ENCODE measurements around the gene VGLL4.
A peak's percentile ranks its signal among the peaks of the same experiment; 100 is the strongest.
"Not testable (repeated sequence)": the region's sequence is repeated elsewhere in the genome, so short reads cannot be mapped to it uniquely, and the experiment has no call there.

VGLL4 gene

DNA sequence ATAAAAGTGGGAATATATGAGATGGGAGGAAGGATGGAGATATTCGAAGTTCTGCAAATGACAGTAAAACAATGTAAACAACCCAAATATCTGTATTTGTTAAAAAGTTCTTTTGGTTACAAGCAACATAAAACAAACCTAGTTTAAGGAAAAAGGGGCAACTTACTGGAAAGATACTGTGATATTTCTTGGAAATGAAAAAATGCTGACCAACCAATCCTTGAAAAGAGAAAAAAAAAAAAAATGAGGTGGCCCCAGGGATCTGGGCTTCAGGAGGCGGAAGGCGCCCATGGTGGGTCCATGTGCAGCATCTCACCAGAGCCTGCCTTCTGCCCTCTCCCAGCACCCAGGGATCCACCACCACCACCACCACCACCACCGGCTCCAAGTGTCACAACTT, 59.1 kb downstream of the VGLL4 start:
- no peak for DNase-seq (ENCODE audit: low read depth)

DNA sequence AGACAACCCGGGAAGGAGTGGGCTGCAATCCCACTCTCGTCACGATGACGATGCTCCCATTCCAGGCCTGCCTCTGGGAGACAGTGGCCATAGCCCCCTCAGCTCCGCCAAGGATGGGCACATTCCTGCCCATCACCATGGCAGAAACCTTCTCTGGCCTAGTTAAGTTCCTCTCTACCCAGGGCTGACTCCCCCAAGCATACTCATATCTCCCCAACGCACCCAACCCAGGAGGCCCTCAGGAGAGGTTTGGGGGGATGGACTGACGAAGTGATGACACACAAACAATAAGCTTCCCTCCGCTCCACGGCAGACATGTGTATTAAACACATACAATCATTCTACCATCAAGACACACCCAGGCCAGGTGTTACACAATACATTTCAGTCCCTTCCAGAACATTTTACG, 60.1 kb downstream of the VGLL4 start:
- DNase-seq (ENCODE audit: low read depth): peak; percentile 70

DNA sequence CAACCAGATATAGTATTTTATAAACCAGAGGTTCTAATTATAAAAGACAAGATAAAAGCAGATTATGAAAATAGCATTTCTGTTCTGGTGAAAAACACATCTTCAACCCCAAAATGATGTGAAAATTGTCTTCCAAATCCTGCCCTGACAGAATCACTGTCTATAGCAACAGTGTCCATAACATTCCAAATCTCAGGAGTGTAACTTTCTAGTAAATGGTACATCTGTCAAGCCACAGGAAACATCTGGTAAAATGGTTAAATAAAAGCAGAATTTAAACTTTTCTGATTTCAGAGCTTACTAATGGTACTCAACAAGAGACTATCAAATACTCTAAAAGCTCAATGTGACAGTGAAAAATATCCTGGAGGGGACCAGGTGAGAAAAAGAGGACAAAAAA, 60.5 kb downstream of the VGLL4 start:
- DNase-seq (ENCODE audit: low read depth): no peak

GRCh38 chr3:11582191-11582968, 61.3 kb downstream of the VGLL4 start:
- DNase-seq (ENCODE audit: low read depth): peak; percentile 55

GRCh38 chr3:11581237-11582190, 62.2 kb downstream of the VGLL4 start:
- no peak for DNase-seq (ENCODE audit: low read depth)

DNA sequence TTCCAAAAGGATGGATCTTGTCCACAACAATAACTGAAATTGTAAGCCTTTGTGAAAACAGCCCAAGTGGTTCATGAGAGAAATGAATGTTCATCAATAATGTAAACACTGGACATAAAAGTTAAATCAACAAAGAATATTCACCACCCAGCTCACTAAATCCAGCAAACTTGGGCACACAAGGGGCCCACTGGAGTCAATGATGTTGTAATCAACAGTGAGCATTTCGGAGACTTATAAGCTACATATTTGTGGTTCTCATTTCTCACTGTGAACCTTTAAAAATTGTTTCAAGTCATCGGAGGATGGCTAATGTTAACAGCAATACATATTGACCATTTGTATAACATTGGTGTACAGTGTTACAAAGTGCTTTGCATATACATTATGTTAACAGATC, 63.1 kb downstream of the VGLL4 start:
- DNase-seq (ENCODE audit: low read depth): no peak

- DNase-seq (ENCODE audit: low read depth): no peak
Observed at GRCh38 chr3:11578169-11578568, 65.5 kb downstream of the VGLL4 start.

GRCh38 chr3:11576453-11576852, 67.3 kb downstream of the VGLL4 start:
- no peak for DNase-seq (ENCODE audit: low read depth)

DNA sequence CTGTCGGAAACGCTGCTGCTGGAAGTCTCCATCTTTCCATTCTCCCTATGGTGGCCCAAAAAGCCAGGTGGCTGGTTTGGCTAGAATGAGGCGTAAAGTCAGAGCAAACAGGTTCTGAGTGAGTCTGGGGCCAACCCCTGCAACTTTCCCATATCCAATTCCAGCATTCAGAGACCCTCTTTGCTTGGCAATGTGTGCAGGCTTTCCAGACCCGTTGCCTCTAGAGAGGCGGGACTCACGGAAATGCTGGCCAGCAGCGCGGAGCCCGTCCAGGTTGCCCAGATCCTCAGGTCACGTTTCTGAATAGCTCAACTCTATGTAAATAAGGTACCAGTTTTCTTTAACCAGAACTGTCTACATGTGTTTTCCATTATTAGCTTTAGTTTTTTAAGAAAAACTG, 68.0 kb downstream of the VGLL4 start:
- DNase-seq (ENCODE audit: low read depth): no peak

DNA sequence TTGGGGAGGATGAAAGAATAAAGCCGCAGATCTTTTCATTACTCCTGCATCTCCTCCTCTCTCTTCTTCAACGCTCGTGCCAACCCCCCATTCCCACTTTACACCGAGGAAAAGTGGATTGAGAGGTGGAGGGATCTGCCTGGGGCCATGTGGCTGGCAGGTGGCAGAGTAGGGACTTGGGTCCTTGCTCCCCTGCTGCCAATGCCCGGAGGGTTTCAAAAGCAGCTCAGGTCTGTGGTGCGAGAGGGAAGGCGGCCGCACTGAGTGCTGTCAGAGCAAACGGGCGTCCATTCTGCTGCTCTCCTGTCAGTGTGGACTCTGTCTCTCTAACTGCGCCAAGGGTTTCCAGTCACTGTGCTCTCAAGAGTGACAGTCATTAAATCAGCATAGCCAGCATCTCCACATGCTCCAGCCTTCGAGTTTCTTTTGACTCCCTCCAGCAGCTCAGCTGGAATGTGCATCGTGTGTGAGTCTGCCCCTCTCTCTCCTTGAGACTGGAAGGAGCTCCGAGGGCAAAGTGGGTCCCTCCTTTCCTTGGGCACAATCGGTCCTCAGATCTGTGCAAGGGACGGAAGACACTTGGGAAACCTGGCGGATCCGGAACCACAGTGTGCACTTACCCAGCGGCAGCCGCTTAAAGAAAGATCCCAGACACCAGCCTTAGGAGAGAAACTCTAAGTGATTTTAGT, 68.6 kb downstream of the VGLL4 start:
- no peak for DNase-seq (ENCODE audit: low read depth)

DNA sequence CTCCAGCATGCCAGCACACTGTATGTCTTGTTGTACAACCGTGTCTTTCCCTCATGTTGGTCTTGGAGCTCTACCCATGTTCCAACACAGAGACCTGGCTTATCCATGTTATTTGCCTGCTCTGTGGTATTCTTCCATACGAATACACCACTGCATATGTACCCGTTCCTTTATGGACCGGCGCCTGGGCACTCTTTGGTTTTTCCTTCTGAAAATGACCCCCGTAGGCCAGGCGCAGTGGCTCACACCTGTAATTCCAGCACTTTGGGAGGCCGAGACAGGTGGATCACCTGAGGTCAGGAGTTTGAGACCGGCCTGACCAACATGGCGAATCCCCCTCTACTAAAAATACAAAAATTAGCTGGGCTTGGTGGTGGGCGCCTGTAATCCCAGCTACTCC, 71.1 kb downstream of the VGLL4 start:
- not testable (repeated sequence) for DNase-seq (ENCODE audit: low read depth)

DNA sequence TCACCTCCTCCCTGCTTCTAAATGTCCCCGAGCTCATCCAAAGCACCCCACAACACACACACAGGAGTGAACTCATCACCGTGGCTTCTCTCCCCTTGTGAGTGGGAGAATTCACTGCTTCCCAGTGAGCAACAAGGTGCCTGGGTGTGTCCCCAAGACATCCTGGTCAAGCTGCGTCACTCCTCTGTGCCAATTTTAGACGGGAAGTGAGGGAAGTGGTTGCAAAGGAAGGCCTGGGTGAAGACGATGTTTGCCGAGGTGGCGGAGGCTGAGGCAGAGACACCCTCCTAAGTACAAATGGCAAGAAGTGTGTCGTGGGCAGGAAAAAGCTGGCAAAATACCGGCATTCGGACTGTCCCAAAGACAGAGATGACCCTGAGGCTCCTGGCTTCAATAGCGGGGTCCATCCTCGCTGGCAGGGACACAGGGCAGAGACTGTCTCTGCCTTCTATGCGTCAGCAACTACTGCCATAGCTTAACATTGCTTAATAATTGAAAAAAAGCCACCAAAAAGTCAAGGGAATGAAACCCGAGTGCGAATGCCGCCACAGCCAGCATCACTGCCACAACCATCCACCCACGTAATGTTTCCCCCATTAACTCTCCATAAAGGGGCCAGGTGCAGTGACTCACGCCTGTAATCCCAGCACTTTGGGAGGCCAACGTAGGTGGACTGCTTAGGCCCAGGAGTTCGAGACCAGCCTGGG, 72.8 kb downstream of the VGLL4 start:
- DNase-seq (ENCODE audit: low read depth): peak; percentile 52

GRCh38 chr3:11570251-11570650, 73.5 kb downstream of the VGLL4 start:
- no peak for DNase-seq (ENCODE audit: low read depth)

DNA sequence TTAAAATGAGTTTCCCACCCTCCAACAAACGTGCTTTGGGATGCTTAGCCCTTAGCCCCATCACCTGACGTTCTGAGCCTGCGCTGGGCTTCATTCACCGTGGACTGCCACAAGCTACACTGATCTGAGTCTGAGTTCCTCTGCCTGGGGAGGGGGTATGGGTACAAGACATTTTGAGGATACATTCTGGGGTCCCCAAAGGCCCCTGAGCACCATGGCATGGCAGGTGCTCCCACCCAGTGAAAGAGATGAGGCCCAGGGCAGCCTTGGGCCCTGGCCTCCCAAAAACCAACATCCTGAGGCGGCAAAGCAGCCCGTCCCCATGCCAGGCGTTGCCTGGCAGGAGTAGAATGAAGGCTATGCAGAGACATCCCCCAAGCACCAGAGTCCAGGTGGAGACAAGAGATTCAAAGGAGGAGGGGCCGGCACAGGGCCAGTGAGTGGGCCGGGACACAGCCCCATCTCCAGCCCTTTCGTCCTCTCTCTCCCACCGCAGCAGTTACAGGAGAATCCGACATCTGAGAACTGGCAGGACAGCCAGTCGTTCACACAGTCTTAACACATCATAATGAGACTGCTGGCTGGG, 74.5 kb downstream of the VGLL4 start:
- no peak for DNase-seq (ENCODE audit: low read depth)

DNA sequence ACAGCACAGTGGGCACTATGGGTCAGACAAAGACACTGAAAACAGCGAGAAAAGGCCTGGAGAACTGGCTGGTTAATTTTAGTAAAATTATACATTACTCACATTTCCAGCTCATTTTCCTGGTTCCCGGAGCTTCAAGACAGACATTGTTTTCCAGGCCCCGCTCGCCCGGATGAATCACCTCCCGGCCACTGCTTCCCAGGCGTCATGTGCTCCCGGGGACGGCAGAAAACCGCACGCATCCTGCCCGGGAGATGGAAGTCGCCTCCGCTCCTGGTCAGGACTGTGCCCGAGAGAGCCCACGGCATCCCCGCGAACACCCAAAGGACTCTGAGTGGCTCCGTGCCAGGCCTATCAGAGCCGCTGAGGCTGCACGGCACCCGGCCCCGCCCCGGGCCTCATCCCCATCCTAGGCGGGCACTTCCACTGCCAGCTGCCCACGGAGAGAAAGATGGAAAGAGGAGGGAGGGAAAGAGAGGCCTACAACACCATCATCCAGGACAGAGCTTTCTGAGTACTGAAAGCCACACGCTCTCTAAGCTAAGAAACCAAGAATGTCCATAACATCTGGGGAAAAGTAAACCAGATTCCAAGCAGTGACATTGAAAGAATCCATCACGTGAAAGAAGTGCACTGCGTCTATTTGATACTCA, 75.1 kb downstream of the VGLL4 start:
- peak; percentile 97 for DNase-seq (ENCODE audit: low read depth)

DNA sequence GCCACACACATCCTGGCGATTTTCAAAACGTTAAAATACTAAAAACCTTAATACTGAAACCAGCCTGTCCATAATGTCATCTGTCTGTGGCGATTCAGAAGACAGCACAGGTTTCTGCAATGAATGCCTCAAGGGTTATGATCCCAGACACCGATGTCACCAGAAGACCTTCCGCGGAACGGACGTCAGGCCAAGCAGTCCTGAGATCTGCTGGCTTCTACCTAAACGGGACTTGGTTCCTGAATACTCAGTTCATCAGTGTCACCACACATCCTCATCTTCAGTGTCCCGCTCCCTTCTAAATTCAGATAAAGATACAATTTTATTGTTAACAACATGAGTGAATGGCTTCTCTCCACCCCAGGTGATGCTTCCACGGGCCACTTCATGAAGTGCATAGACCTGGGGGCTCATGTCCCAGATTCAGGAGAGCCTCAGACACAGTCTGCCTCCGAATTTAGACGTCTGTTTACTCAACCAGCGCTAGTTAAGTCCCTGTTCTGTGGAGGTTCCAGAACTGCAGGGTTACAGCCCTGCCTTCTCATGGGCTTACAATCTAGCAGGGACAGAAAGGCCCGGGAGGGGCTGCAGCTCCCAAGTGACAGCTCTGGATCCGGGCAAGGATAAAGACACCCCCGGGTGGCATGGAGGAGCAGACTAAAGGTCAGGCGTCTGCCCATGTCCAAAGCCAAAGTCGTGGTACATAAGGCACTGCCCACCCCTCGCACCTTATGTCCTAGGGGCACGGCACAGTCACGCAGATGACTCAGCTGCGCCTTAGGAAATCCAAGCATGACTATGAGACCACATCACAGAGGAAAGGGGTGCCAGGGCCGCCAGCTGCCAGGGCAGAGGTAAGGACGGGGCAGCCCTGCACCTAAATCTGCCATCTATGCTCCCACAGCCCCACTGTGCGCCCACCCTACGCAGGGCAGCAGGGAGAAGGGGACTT, 75.9 kb downstream of the VGLL4 start:
- peak; percentile 95 for DNase-seq (ENCODE audit: low read depth)

- DNase-seq (ENCODE audit: low read depth): no peak
Observed at GRCh38 chr3:11566916-11567315, 76.8 kb downstream of the VGLL4 start.

DNA sequence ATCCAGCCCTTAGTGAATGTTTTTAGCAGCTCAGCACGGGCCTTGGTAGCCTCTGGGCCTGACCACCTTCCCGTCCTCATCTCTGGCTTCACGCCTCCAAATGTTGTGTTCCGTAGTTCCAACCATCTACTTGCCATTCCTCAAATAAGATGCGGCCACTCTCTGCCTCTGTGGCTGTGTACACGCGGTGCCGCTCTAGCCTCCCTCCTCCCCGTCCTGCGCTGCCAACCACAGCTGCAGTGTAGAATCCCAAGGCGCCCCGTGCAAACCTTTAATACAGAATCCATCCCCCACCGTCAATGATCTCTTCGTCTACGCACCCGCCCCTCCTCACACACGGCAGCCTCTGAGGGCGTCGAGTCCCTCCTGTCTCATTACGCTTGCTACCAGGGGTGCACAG, 77.2 kb downstream of the VGLL4 start:
- DNase-seq (ENCODE audit: low read depth): no peak

GRCh38 chr3:11565932-11566331, 77.8 kb downstream of the VGLL4 start:
- no peak for DNase-seq (ENCODE audit: low read depth)

DNA sequence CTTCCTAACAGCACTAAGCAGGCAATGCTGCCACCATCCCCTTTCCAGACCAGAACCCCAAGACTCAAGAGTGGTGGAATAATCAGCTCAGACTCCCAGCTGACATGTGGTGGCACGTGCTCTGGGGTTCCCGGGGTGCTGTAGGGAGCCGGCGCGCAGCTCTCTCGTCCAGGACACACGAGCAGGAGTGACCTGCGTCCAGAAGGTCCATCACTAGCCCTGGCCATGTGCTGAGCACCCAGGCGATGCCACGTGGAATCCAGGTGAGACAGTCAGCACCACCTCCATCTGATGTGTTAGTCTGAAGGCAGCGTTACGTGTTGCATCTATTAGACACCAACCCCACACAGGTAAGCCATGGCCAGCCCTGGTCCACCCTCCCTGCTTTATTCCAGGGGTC, 78.2 kb downstream of the VGLL4 start:
- no peak for DNase-seq (ENCODE audit: low read depth)

All from ELR (cell line).